Astrocyte (in vitro differentiated cells and primary cell): Measurements from ENCODE around the gene WDR4.

Experiments used
- EZH2 ChIP-seq: IDR thresholded peaks from 2 replicates; pipeline ENCODE4 v1.6.1; 2012; ENCODE audit warnings: mild to moderate bottlenecking, low read length, inconsistent platforms; ENCODE audit not compliant: insufficient read depth
- TF ChIP-seq, protein P1 (sequence below): IDR thresholded peaks from 2 replicates; pipeline ENCODE4 v1.5.1; 2011; ENCODE audit warnings: low read depth, mild to moderate bottlenecking, inconsistent platforms, low read length, moderate library complexity; ENCODE audit not compliant: insufficient read depth

DNA sequence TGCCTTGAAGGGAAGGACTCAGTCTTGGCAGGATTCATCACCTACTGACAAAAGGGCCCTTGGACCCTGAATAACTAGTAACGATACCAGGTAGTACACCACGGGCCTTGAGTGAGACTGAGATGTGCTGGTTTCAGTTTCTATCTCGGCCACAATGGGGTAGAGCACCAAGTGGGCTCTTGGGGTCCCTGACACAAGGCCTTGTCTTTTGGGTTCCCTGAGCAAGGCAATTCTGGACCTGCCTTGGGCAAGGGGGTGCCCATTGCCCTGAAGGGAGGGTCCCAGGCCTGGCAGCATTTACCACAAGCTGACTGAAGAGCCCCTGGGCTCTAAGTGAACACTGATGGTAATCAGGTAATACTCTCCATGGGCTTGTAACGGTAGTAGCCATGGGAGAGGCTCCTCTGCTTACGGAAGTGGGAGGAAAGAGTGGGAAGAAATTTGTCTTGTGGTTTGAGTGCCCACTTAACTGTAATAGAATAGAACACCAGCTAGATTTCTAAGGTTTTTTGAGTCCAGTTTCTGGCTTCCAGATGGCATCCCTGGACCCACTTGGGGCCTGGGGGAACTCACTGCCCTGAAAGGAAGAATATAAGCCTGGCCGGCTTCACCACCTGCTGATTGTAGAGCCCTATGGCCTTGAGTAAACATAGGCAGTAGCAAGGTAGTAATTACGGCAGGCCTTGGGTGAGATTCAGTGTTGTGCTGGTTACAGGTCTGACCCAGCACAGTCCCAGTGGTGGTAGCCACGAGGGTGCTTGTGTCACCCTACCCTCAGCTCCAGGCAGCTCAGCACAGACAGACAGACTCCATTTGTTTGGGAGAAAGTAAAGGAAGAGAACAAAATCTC lies 58.5 kb downstream of the WDR4 start:
- TF ChIP-seq EZH2, result no peak
- TF ChIP-seq, protein P1, sequence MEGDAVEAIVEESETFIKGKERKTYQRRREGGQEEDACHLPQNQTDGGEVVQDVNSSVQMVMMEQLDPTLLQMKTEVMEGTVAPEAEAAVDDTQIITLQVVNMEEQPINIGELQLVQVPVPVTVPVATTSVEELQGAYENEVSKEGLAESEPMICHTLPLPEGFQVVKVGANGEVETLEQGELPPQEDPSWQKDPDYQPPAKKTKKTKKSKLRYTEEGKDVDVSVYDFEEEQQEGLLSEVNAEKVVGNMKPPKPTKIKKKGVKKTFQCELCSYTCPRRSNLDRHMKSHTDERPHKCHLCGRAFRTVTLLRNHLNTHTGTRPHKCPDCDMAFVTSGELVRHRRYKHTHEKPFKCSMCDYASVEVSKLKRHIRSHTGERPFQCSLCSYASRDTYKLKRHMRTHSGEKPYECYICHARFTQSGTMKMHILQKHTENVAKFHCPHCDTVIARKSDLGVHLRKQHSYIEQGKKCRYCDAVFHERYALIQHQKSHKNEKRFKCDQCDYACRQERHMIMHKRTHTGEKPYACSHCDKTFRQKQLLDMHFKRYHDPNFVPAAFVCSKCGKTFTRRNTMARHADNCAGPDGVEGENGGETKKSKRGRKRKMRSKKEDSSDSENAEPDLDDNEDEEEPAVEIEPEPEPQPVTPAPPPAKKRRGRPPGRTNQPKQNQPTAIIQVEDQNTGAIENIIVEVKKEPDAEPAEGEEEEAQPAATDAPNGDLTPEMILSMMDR, result no peak
